HFF-Myc (cell line): ENCODE results near the gene MED22.
"Not testable (repeated sequence)": the region's sequence is repeated elsewhere in the genome, so short reads cannot be mapped to it uniquely, and the experiment has no call there.

Experiments
- DNase-seq: peaks from one replicate; pipeline ENCODE4 v3.0.0-alpha.2; 2011; ENCODE audit warnings: low read depth; ENCODE audit errors: extremely low read depth
- H3K4me3 ChIP-seq: replicated peaks from 2 replicates; pipeline ENCODE4 v1.5.1; 2011; ENCODE audit warnings: low read depth, mild to moderate bottlenecking, control low read depth, low read length
- CTCF ChIP-seq: IDR thresholded peaks from 2 replicates; pipeline ENCODE4 v1.5.1; 2012; ENCODE audit warnings: mild to moderate bottlenecking, low read depth, low read length, control low read depth; ENCODE audit errors: missing control alignments

MED22 gene

GRCh38 chr9:133321411-133321935 is 26.5 kb downstream of the MED22 start:
- no peak for DNase-seq
- H3K4me3 ChIP-seq: no peak overlapping the region
- TF ChIP-seq CTCF: no peak

GRCh38 chr9:133320421-133320881 is 27.5 kb downstream of the MED22 start:
- H3K4me3 ChIP-seq: no peak overlapping the region
- no peak for TF ChIP-seq CTCF
- DNase-seq: no peak

- not testable (repeated sequence) for DNase-seq, H3K4me3 ChIP-seq
These were observed 30.4 kb downstream of the MED22 start for GRCh38 chr9:133317551-133317950.

- DNase-seq: no peak
- no peak overlapping the region for H3K4me3 ChIP-seq
- no peak for TF ChIP-seq CTCF
These were observed 31.9 kb downstream of the MED22 start for GRCh38 chr9:133315997-133316396.

- H3K4me3 ChIP-seq: no peak overlapping the region
- DNase-seq: no peak
- no peak for TF ChIP-seq CTCF
These were observed 38.3 kb downstream of the MED22 start for GRCh38 chr9:133309608-133310007.

GRCh38 chr9:133307301-133307700 is 40.6 kb downstream of the MED22 start:
- TF ChIP-seq CTCF: no peak
- no peak overlapping the region for H3K4me3 ChIP-seq
- DNase-seq: no peak

GRCh38 chr9:133306242-133307204 is 41.4 kb downstream of the MED22 start:
- DNase-seq: no peak
- H3K4me3 ChIP-seq: no peak overlapping the region
- TF ChIP-seq CTCF: no peak
